ENCODE results near the gene FAHD2A. TPM values are rescaled to one million over a fixed set of nuclear protein-coding genes. Genes with fewer than 3 reads are reported as not detected.

FAHD2A gene
- total RNA-seq, 1 experiment from 2014 or later, result 25.4 TPM

DNA sequence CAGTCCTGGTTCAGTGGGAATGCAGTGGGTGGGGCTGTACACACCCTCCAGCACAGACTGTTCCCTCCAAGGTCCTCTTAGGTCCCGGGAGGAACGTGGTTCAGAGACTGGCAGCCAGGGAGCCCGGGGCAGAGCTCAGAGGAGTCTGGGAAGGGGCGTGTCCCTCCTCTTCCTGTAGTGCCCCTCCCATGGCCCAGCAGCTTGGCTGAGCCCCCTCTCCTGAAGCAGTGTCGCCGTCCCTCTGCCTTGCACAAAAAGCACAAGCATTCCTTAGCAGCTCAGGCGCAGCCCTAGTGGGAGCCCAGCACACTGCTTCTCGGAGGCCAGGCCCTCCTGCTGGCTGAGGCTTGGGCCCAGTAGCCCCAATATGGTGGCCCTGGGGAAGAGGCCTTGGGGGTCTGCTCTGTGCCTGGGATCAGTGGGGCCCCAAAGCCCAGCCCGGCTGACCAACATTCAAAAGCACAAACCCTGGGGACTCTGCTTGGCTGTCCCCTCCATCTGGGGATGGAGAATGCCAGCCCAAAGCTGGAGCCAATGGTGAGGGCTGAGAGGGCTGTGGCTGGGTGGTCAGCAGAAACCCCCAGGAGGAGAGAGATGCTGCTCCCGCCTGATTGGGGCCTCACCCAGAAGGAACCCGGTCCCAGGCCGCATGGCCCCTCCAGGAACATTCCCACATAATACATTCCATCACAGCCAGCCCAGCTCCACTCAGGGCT is 17.5 kb upstream of the FAHD2A start:
- CTCF ChIA-PET, result no interaction called here
- Histone ChIP-seq H3K9ac (ENCODE audit: low read length) (no peak overlapping the region), H3K79me2 (ENCODE audit: insufficient read depth, low read length) (no peaks in the 10 kb centered on the region), H3K4me1 (ENCODE audit: control insufficient read depth in 1 of 2, insufficient read depth in 2 of 2, low read length in 2 of 2) (peaks cover 0 to 3% of the 10 kb centered on the region in 2 experiments; a peak in 1 of 4 replicates), H3K9me2 (ENCODE audit: insufficient read depth) (no peaks in the 10 kb centered on the region), H3K27me3 (ENCODE audit: insufficient read depth, low read length) (no peaks in the 10 kb centered on the region), H3K9me3 (ENCODE audit: control insufficient read depth in 1 of 2, insufficient read depth in 1 of 2, low read depth in 1 of 2, low read length in 2 of 2) (no peaks in the 10 kb centered on the region), H3K4me3 (replicated peaks in 1 of 2; ENCODE audit: low read depth in 1 of 2, low read length in 2 of 2) (no peak overlapping the region), H3K27ac (ENCODE audit: low read depth, low read length) (no peak overlapping the region), H3K36me3 (ENCODE audit: control insufficient read depth in 1 of 2, insufficient read depth in 2 of 2, low read length in 2 of 2) (no peaks in the 10 kb centered on the region), H3K4me2 (ENCODE audit: low read length) (no peak overlapping the region), H2AFZ (ENCODE audit: low read depth, low read length, poor library complexity, severe bottlenecking) (no peak overlapping the region), H4K20me1 (ENCODE audit: insufficient read depth) (no peaks in the 10 kb centered on the region)
- ATAC-seq (no peak), DNase-seq (ENCODE audit: low read depth, low spot score) (no peak)
- RAD21 ChIA-PET (ENCODE audit: low non-redundant PET in 1 of 2, low total read pairs in 2 of 2, uncharacterized antibody in 2 of 2, unreplicated experiment in 2 of 2), result no interaction called here
- no peak for TF ChIP-seq ZFX (IDR thresholded peaks at IDR 0.05)
- no peak for TF ChIP-seq ZNF274 (IDR thresholded peaks at IDR 0.05; ENCODE audit: low read depth, low read length)
- TF ChIP-seq, protein P1, sequence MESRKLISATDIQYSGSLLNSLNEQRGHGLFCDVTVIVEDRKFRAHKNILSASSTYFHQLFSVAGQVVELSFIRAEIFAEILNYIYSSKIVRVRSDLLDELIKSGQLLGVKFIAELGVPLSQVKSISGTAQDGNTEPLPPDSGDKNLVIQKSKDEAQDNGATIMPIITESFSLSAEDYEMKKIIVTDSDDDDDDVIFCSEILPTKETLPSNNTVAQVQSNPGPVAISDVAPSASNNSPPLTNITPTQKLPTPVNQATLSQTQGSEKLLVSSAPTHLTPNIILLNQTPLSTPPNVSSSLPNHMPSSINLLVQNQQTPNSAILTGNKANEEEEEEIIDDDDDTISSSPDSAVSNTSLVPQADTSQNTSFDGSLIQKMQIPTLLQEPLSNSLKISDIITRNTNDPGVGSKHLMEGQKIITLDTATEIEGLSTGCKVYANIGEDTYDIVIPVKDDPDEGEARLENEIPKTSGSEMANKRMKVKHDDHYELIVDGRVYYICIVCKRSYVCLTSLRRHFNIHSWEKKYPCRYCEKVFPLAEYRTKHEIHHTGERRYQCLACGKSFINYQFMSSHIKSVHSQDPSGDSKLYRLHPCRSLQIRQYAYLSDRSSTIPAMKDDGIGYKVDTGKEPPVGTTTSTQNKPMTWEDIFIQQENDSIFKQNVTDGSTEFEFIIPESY (IDR thresholded peaks at IDR 0.05; ENCODE audit: extremely low read depth, insufficient replicate concordance, low read length), result no peak
- no peak for TF ChIP-seq YY1 (IDR thresholded peaks at IDR 0.05; ENCODE audit: extremely low read depth, insufficient replicate concordance, low read depth, low read length)
- no peak for TF ChIP-seq CEBPB (IDR thresholded peaks at IDR 0.05; ENCODE audit: low read depth)
- no peak for TF ChIP-seq ELF1 (IDR thresholded peaks at IDR 0.05; ENCODE audit: borderline replicate concordance, low read depth)
- no peak for TF ChIP-seq SRF (IDR thresholded peaks at IDR 0.05; ENCODE audit: low read depth)
- TF ChIP-seq RAD21 (IDR thresholded peaks at IDR 0.05; ENCODE audit: low read depth), result no peak
- TF ChIP-seq, protein P2, sequence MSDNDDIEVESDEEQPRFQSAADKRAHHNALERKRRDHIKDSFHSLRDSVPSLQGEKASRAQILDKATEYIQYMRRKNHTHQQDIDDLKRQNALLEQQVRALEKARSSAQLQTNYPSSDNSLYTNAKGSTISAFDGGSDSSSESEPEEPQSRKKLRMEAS (IDR thresholded peaks at IDR 0.05), result no peak
- TF ChIP-seq, protein P3, sequence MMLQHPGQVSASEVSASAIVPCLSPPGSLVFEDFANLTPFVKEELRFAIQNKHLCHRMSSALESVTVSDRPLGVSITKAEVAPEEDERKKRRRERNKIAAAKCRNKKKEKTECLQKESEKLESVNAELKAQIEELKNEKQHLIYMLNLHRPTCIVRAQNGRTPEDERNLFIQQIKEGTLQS (IDR thresholded peaks at IDR 0.05), result no peak
- no peak for TF ChIP-seq FOSL1 (IDR thresholded peaks at IDR 0.05; ENCODE audit: low read depth)
- TF ChIP-seq, protein P4, sequence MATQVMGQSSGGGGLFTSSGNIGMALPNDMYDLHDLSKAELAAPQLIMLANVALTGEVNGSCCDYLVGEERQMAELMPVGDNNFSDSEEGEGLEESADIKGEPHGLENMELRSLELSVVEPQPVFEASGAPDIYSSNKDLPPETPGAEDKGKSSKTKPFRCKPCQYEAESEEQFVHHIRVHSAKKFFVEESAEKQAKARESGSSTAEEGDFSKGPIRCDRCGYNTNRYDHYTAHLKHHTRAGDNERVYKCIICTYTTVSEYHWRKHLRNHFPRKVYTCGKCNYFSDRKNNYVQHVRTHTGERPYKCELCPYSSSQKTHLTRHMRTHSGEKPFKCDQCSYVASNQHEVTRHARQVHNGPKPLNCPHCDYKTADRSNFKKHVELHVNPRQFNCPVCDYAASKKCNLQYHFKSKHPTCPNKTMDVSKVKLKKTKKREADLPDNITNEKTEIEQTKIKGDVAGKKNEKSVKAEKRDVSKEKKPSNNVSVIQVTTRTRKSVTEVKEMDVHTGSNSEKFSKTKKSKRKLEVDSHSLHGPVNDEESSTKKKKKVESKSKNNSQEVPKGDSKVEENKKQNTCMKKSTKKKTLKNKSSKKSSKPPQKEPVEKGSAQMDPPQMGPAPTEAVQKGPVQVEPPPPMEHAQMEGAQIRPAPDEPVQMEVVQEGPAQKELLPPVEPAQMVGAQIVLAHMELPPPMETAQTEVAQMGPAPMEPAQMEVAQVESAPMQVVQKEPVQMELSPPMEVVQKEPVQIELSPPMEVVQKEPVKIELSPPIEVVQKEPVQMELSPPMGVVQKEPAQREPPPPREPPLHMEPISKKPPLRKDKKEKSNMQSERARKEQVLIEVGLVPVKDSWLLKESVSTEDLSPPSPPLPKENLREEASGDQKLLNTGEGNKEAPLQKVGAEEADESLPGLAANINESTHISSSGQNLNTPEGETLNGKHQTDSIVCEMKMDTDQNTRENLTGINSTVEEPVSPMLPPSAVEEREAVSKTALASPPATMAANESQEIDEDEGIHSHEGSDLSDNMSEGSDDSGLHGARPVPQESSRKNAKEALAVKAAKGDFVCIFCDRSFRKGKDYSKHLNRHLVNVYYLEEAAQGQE (IDR thresholded peaks at IDR 0.05; ENCODE audit: low read depth), result no peak
- TF ChIP-seq EGR1 (IDR thresholded peaks at IDR 0.05; ENCODE audit: low read depth), result no peak
- no peak for TF ChIP-seq POLR2AphosphoS5 (IDR thresholded peaks at IDR 0.05; ENCODE audit: low read depth, low read length)
- no peak for TF ChIP-seq EZH2phosphoT487 (IDR thresholded peaks at IDR 0.05; ENCODE audit: borderline replicate concordance)
- no peak for TF ChIP-seq JUND (IDR thresholded peaks at IDR 0.05)
- no peak for TF ChIP-seq CBX3 (IDR thresholded peaks at IDR 0.05; ENCODE audit: low read depth)
- TF ChIP-seq SIN3A (IDR thresholded peaks at IDR 0.05; ENCODE audit: low read depth), result no peak
- no peak for TF ChIP-seq EZH2 (IDR thresholded peaks at IDR 0.05)
- BruUV-seq (replicated peaks), result no TSS peak
- POLR2A ChIA-PET, result no interaction called here
- intact Hi-C loops (cut with micrococcal nuclease), result no loop called here

All from HCT116 (cell line).